ENCODE measurements around the gene EPB42. TPM values are rescaled to one million over a fixed set of nuclear protein-coding genes. Genes with fewer than 3 reads are reported as not detected.

The EPB42 gene
- total and polyA plus RNA-seq, 2 experiments from 2014 or later = not detected

DNA sequence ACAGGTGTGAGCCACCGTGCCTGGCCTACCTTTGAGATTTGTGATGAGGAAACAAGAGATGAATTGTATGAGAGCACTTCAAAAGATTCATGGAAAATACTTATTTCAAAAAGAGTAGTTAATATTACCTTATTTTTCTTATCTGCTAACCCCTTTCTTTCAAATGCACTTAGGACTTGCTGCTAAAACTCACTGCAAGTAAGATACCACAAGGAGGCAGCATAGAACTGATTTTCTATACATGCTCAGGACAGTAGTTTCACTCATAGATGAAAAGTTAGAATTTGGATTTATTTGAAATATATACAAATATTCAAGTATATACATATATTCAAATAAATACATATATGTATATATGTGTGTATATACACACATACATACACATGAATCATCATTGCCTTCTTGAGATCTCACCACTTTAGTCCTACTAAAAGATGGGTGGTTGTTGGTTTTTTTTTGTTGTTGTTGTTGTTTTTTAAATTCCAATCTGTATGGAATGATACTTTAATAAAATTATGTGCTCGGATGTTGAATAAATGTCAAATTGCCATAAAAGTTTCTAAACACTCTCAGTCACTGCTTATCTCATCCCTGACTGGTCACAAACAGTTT, 33.2 kb downstream of the EPB42 start:
- ATAC-seq (no peak), DNase-seq (ENCODE audit: low spot score) (peak; percentile 74)
- Histone ChIP-seq H3K4me3 (no peak overlapping the region), H2AFZ (no peak overlapping the region), H4K20me1 (replicated peaks; ENCODE audit: insufficient read depth) (0 out of 2 replicates have a peak, but pooled peaks cover 3% of the 10 kb centered on the region), H3K79me2 (replicated peaks; ENCODE audit: insufficient read depth) (no peaks in the 10 kb centered on the region), H3K9me2 (ENCODE audit: insufficient read depth) (no peaks in the 10 kb centered on the region), H3K36me3 (ENCODE audit: insufficient read depth) (0 out of 2 replicates have a peak, but pooled peaks cover 4% of the 10 kb centered on the region), H3K27me3 (ENCODE audit: insufficient read depth) (no peaks in the 10 kb centered on the region), H3F3A (replicated peaks; ENCODE audit: low read depth) (0 out of 2 replicates have a peak, but pooled peaks cover 7% of the 10 kb centered on the region), H3K27ac (ENCODE audit: low read depth) (no peak overlapping the region), H3K4me2 (no peak overlapping the region), H3K4me1 (ENCODE audit: insufficient read depth) (peaks cover 7% of the 10 kb centered on the region)
- no peak overlapping the region for H3K27ac Mint-ChIP-seq
- no peaks in the 10 kb centered on the region for H3K9me3 Mint-ChIP-seq
- peaks cover 9% of the 10 kb centered on the region; the same call in 2 of the 3 replicates for H3K4me1 Mint-ChIP-seq
- no peak overlapping the region for H3K4me3 Mint-ChIP-seq
- H3K36me3 Mint-ChIP-seq (ENCODE audit: low read depth) = peaks cover 10% of the 10 kb centered on the region; the same call in 1 of the 3 replicates
- TF ChIP-seq STAT1 (IDR thresholded peaks at IDR 0.05; ENCODE audit: unreplicated experiment) (no peak), EZH2 (IDR thresholded peaks at IDR 0.05; ENCODE audit: low read depth, unreplicated experiment) (no peak), ZNF331 (CRISPR knock-in tag; IDR thresholded peaks at IDR 0.05; ENCODE audit: low read depth) (no peak), ZNF114 (CRISPR knock-in tag; IDR thresholded peaks at IDR 0.05) (no peak)
- TF ChIP-seq, protein P1, sequence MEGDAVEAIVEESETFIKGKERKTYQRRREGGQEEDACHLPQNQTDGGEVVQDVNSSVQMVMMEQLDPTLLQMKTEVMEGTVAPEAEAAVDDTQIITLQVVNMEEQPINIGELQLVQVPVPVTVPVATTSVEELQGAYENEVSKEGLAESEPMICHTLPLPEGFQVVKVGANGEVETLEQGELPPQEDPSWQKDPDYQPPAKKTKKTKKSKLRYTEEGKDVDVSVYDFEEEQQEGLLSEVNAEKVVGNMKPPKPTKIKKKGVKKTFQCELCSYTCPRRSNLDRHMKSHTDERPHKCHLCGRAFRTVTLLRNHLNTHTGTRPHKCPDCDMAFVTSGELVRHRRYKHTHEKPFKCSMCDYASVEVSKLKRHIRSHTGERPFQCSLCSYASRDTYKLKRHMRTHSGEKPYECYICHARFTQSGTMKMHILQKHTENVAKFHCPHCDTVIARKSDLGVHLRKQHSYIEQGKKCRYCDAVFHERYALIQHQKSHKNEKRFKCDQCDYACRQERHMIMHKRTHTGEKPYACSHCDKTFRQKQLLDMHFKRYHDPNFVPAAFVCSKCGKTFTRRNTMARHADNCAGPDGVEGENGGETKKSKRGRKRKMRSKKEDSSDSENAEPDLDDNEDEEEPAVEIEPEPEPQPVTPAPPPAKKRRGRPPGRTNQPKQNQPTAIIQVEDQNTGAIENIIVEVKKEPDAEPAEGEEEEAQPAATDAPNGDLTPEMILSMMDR (conservative IDR thresholded peaks at IDR 0.05; ENCODE audit: low read depth in 2 of 2) = peak; percentile 64 to 74
- H3K27me3 Mint-ChIP-seq (ENCODE audit: insufficient read depth, low read depth, poor library complexity) = peaks cover 4% of the 10 kb centered on the region

DNA sequence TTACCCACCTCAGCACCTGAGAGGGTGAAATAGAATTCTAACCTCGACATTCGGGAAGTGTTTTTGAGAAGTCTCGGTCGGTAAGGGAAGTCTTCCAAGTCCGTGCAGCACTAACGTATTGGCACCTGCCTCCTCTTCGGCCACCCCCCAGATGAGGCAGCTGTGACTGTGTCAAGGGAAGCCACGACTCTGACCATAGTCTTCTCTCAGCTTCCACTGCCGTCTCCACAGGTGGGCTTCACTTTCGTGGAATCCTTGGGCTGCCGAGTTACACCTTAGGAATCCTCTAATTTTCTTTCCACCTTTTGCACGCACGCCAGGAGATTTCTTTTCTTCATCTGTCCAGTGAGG, 34.8 kb downstream of the EPB42 start:
- H3F3A ChIP-seq (replicated peaks; ENCODE audit: low read depth) = 0 out of 2 replicates have a peak, but pooled peaks cover 7% of the 10 kb centered on the region
- peaks cover 4% of the 10 kb centered on the region for H3K27me3 Mint-ChIP-seq (ENCODE audit: insufficient read depth, low read depth, poor library complexity)
- ATAC-seq (peak; percentile 12), DNase-seq (ENCODE audit: low spot score) (no peak)
- H3K27ac ChIP-seq (ENCODE audit: low read depth) = no peak overlapping the region
- H4K20me1 ChIP-seq (replicated peaks; ENCODE audit: insufficient read depth) = 0 out of 2 replicates have a peak, but pooled peaks cover 3% of the 10 kb centered on the region
- no peaks in the 10 kb centered on the region for H3K27me3 ChIP-seq (ENCODE audit: insufficient read depth)
- no peak overlapping the region; the same call in 1 of the 2 replicates for H3K27ac Mint-ChIP-seq
- H3K4me2 ChIP-seq = peak overlapping the region; percentile 86
- H3K79me2 ChIP-seq (replicated peaks; ENCODE audit: insufficient read depth) = no peaks in the 10 kb centered on the region
- peak overlapping the region; percentile 93 for H3K4me3 Mint-ChIP-seq
- H3K4me3 ChIP-seq = peak overlapping the region; percentile 96
- peak overlapping the region; percentile 97 for H2AFZ ChIP-seq
- H3K9me2 ChIP-seq (ENCODE audit: insufficient read depth) = no peaks in the 10 kb centered on the region
- peaks cover 5% of the 10 kb centered on the region; the same call in 1 of the 3 replicates for H3K36me3 Mint-ChIP-seq (ENCODE audit: low read depth)
- 0 out of 2 replicates have a peak, but pooled peaks cover 4% of the 10 kb centered on the region for H3K36me3 ChIP-seq (ENCODE audit: insufficient read depth)
- H3K4me1 ChIP-seq (ENCODE audit: insufficient read depth) = peaks cover 7% of the 10 kb centered on the region
- peaks cover 9% of the 10 kb centered on the region; the same call in 2 of the 3 replicates for H3K4me1 Mint-ChIP-seq
- H3K9me3 Mint-ChIP-seq = no peaks in the 10 kb centered on the region
- TF ChIP-seq ZNF114 (CRISPR knock-in tag; IDR thresholded peaks at IDR 0.05) = no peak
- no peak for TF ChIP-seq EZH2 (IDR thresholded peaks at IDR 0.05; ENCODE audit: low read depth, unreplicated experiment)
- TF ChIP-seq, protein P1 (conservative IDR thresholded peaks at IDR 0.05; ENCODE audit: low read depth in 2 of 2) = no peak; a peak in 1 of 4 replicates
- no peak for TF ChIP-seq REST (IDR thresholded peaks at IDR 0.05; ENCODE audit: unreplicated experiment)
- no peak for TF ChIP-seq JUNB (IDR thresholded peaks at IDR 0.05; ENCODE audit: unreplicated experiment)
- no peak for TF ChIP-seq CREB1 (CRISPR knock-in tag; IDR thresholded peaks at IDR 0.05; ENCODE audit: low read depth)
- TF ChIP-seq NANOG (IDR thresholded peaks at IDR 0.05; ENCODE audit: borderline replicate concordance) = no peak
- TF ChIP-seq ETS1 (IDR thresholded peaks at IDR 0.05) = no peak
